LNCaP clone FGC (cell line): ENCODE data around the gene CMPK1.
"Not testable (repeated sequence)": the region's sequence is repeated elsewhere in the genome, so short reads cannot be mapped to it uniquely, and the experiment has no call there.

ENCODE experiments used
- DNase-seq: peaks from one replicate; pipeline ENCODE4 v3.0.0-alpha.2; 2011; ENCODE audit warnings: low read depth
- H3K4me3 ChIP-seq: 2 replicates; pipeline ENCODE4 v1.5.1; 2011; ENCODE audit warnings: mild to moderate bottlenecking, low read depth, low read length, control low read depth
- TF ChIP-seq, protein P1 (sequence below): IDR thresholded peaks from 2 replicates; pipeline ENCODE4 v1.5.1; 2012; ENCODE audit warnings: mild to moderate bottlenecking; ENCODE audit not compliant: control insufficient read depth, insufficient read depth; ENCODE audit errors: extremely low read depth

The CMPK1 gene, protein sequence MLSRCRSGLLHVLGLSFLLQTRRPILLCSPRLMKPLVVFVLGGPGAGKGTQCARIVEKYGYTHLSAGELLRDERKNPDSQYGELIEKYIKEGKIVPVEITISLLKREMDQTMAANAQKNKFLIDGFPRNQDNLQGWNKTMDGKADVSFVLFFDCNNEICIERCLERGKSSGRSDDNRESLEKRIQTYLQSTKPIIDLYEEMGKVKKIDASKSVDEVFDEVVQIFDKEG

DNA sequence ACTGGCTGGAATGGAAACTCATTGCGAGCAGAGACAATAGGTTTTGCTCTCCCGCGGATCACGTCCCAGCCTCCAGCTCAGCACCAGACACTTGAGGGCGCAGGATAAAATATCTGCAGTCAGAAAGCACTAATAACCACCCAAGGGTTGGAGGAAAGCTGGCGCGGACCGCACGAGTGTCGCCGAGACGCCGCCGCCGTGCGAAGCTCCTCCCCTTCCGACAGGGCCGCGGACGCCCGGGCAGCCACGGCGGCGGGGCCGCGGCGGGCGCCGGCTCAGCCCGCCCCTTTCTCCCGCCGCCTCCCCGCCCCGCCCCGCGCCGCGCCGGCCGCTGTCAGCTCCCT lies at the start of gene CMPK1:
TSS of gene CMPK1 (plus strand) at position 213 of the 344 bp plus-strand sequence. CDS start 156 bp downstream, outside the sequence.
- peak; percentile 70 for DNase-seq
- H3K4me3 ChIP-seq, result peak within 1 kb of the TSS; percentile 90
- TF ChIP-seq, protein P1, sequence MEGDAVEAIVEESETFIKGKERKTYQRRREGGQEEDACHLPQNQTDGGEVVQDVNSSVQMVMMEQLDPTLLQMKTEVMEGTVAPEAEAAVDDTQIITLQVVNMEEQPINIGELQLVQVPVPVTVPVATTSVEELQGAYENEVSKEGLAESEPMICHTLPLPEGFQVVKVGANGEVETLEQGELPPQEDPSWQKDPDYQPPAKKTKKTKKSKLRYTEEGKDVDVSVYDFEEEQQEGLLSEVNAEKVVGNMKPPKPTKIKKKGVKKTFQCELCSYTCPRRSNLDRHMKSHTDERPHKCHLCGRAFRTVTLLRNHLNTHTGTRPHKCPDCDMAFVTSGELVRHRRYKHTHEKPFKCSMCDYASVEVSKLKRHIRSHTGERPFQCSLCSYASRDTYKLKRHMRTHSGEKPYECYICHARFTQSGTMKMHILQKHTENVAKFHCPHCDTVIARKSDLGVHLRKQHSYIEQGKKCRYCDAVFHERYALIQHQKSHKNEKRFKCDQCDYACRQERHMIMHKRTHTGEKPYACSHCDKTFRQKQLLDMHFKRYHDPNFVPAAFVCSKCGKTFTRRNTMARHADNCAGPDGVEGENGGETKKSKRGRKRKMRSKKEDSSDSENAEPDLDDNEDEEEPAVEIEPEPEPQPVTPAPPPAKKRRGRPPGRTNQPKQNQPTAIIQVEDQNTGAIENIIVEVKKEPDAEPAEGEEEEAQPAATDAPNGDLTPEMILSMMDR, result peak; percentile 49

DNA sequence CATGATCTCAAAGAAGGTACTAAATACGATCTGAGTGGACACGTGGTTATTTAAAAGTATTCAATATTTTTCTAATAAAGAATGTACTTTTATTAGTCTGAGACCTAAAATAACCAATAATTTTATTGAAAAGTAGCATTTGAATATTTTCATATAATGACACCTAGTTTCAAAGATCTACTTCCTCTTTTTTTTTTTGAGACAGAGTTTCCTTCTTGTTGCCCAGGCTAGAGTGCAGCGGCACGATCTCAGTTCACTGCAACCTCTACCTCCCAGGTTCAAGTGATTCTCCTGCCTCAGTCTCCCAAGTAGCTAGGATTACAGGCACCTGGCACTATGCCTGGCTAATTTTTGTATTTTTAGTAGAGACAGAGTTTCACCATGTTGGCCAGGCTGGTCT lies 45.5 kb upstream of the CMPK1 start:
- DNase-seq, result not testable (repeated sequence)

DNA sequence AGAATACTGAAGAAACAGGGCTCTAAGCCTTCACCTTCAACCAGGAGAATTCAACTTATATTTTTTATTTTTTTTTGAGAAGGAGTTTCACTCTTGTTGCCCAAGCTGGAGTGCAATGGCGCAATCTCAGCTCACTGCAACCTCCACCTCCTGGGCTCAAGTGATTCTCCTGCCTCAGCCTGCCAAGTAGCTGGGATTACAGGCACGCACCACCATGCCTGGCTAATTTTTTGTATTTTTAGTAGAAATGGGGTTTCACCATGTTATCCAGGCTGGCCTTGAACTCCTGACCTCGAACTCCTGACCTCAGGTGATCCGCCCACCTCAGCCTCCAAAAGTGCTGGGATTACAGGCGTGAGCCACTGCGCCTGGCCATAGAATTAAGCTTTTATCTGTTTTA lies 38.7 kb upstream of the CMPK1 start:
- not testable (repeated sequence) for DNase-seq, H3K4me3 ChIP-seq

More for the DNA sequence above, 45.5 kb upstream of the CMPK1 start:
- H3K4me3 ChIP-seq, result not testable (repeated sequence)

DNA sequence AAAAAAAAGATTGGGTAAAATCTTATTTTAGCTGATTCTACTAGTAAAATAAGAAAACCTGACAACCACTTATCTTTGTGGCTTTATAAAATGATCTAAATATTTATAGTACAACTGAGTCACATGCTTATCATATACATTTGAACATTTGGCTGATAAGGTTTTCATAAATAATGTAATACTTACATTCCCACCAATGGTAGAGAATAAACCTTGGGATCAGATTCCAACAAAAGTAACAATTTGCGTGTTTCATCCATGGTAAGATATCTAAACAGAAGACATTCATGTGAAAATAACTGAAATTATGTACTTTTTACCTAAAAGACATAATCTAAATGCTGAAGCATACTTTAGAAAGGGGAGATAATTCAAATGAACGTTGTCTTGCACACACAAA lies 38.0 kb upstream of the CMPK1 start:
- no peak overlapping the region for H3K4me3 ChIP-seq
- DNase-seq, result no peak
- TF ChIP-seq, protein P1, result no peak

DNA sequence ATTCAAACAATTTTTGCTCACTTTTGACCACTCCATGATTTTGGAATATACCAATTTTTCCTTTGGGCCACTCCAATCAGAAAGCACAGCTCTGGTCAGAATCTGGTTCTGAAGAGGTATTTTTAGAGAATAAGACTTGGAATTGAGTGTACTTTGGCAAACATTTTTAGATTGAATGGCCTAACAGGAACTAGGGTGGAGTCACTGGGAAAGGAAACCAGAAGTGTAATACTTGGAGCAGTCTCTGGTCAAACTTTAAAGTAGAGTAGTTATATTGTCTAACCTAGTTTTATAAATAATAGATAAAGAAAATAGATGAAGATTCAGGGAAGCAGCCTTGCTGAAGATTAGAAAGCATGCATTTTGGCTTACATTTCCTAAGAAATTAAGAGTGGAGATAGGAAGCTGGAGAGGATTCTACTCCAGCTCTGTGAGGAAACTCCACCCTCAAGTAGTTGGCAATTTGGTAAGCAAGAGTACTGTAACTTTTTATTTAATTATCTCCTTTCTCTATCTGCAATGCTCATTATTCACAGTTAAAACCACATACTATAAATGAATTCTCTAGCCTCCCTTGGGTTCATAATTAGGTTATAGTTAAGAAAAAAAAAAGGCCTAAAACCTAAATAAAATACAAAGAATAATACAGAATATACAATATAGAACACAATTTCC lies 35.4 kb upstream of the CMPK1 start:
- TF ChIP-seq, protein P1, result no peak
- H3K4me3 ChIP-seq, result no peak overlapping the region
- DNase-seq, result no peak

DNA sequence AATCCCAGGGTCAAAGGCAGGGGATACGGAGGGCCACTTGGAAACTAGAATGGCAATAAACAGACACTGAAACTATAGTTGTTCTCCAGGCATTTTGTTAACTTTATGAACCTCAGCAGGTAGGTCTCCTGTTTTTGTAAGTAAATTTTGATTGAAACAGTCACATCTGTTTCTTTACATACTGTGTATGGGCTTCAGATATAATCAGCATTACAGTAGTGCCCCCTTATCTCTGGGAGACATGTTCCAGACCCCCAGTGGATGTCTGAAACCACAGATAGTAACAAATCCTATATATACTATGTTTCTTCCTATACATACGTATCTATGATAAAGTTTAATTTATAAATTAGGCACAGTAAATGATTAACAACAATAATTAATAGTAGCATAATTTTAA lies 31.1 kb upstream of the CMPK1 start:
- TF ChIP-seq, protein P1, result no peak
- DNase-seq, result no peak
- H3K4me3 ChIP-seq, result no peak overlapping the region

DNA sequence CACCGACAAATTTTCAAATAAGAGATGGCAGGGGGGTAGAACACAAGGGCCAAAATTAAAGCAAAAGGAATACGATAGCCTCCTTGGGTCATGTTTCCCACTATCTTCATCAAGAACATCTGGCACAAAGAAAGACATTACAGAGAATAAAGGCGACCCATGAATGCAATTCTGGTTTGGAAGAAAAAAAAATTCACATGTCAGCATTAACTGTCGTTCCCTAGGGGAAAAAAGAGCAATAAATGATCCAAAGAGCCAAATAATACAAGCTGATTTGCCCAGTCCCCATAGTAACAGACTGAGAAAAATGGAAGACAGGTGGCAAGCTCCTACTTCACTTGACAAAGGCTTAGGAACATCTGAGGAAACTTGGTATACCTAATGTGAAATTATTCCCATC lies 24.2 kb upstream of the CMPK1 start:
- TF ChIP-seq, protein P1, result no peak
- no peak for DNase-seq
- no peak overlapping the region for H3K4me3 ChIP-seq
